Spleen (tissue), 7 donors: ENCODE results near the gene DHRS7.

Source experiments
- POLR2A ChIP-seq, 3 donors: fragments of 450-650 bp; IDR thresholded peaks; one replicate each; pipeline ENCODE4 v1.5.1; 2017; ENCODE audit warnings: antibody characterized with exemption in 3 of 3, mild to moderate bottlenecking in 1 of 3
- POLR2AphosphoS5 ChIP-seq, 3 donors: sonication (generic); formaldehyde crosslinking; IDR thresholded peaks; one replicate each; pipeline ENCODE4 v1.5.1; 2017; ENCODE audit warnings: antibody characterized with exemption in 3 of 3
- TF ChIP-seq, protein P1 (sequence below), 11 experiments: fragments of 200-600 bp in 7 of 11; fragments of 450-650 bp in 4 of 11; sonication (generic) in 4 of 11; IDR thresholded peaks in 8 of 11; conservative IDR thresholded peaks in 3 of 11; 1 replicate in 7 of 11; 2 replicates in 4 of 11; pipeline versions ENCODE4 v1.4.0 to v1.8.0; 2016 to 2021; ENCODE audit warnings: antibody characterized with exemption in 11 of 11, inconsistent platforms in 4 of 11, mild to moderate bottlenecking in 1 of 11
- donor health status: DM: no; HTN: no; CAD: no; lungs with moderate emphysema.
- donor health status: DM: no; HTN: no; CAD: no.
- donor health status: DM: no; HTN: no; CAD: no.

GRCh38 chr14:60094306-60094897, 70.8 kb downstream of the DHRS7 start:
- no peak for TF ChIP-seq POLR2AphosphoS5 (IDR thresholded peaks at IDR 0.05)
- TF ChIP-seq, protein P1, sequence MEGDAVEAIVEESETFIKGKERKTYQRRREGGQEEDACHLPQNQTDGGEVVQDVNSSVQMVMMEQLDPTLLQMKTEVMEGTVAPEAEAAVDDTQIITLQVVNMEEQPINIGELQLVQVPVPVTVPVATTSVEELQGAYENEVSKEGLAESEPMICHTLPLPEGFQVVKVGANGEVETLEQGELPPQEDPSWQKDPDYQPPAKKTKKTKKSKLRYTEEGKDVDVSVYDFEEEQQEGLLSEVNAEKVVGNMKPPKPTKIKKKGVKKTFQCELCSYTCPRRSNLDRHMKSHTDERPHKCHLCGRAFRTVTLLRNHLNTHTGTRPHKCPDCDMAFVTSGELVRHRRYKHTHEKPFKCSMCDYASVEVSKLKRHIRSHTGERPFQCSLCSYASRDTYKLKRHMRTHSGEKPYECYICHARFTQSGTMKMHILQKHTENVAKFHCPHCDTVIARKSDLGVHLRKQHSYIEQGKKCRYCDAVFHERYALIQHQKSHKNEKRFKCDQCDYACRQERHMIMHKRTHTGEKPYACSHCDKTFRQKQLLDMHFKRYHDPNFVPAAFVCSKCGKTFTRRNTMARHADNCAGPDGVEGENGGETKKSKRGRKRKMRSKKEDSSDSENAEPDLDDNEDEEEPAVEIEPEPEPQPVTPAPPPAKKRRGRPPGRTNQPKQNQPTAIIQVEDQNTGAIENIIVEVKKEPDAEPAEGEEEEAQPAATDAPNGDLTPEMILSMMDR (IDR thresholded peaks at IDR 0.05 in 8 of 11, conservative IDR thresholded peaks at IDR 0.05 in 3 of 11): no peak
- TF ChIP-seq POLR2A (IDR thresholded peaks at IDR 0.05): no peak
